HG03196 (cell line): ENCODE data around the gene SORL1.

Source experiments
- ATAC-seq: cut with Tn5 transposase; IDR thresholded peaks from one replicate; pipeline ENCODE4 v1.9.1; 2021; ENCODE audit not compliant: unreplicated experiment

Gene SORL1

GRCh38 chr11:121581607-121582006, 129.5 kb downstream of the SORL1 start:
- ATAC-seq, result no peak

GRCh38 chr11:121582296-121582695, 130.2 kb downstream of the SORL1 start:
- ATAC-seq, result no peak

- ATAC-seq, result no peak
Observed at GRCh38 chr11:121583825-121584224, 131.7 kb downstream of the SORL1 start.

- no peak for ATAC-seq
Observed at GRCh38 chr11:121586750-121587149, 134.6 kb downstream of the SORL1 start.

- ATAC-seq, result no peak
Observed at GRCh38 chr11:121587182-121587581, 135.1 kb downstream of the SORL1 start.

GRCh38 chr11:121588747-121589146, 136.6 kb downstream of the SORL1 start:
- ATAC-seq, result no peak

GRCh38 chr11:121589946-121590537, 137.9 kb downstream of the SORL1 start:
- peak; percentile 78 for ATAC-seq

GRCh38 chr11:121590772-121591404, 138.8 kb downstream of the SORL1 start:
- no peak for ATAC-seq

GRCh38 chr11:121591405-121592033, 139.4 kb downstream of the SORL1 start:
- ATAC-seq, result peak; percentile 32

GRCh38 chr11:121592708-121593107, 140.6 kb downstream of the SORL1 start:
- ATAC-seq, result no peak

GRCh38 chr11:121595717-121596161, 143.6 kb downstream of the SORL1 start:
- ATAC-seq, result no peak

- no peak for ATAC-seq
Observed at GRCh38 chr11:121596195-121597155, 144.4 kb downstream of the SORL1 start.

GRCh38 chr11:121603316-121603715, 151.2 kb downstream of the SORL1 start:
- ATAC-seq, result no peak

GRCh38 chr11:121604152-121604551, 152.0 kb downstream of the SORL1 start:
- ATAC-seq, result no peak

GRCh38 chr11:121606354-121606753, 154.2 kb downstream of the SORL1 start:
- no peak for ATAC-seq

- no peak for ATAC-seq
Observed at GRCh38 chr11:121607341-121607740, 155.2 kb downstream of the SORL1 start.

- no peak for ATAC-seq
Observed at GRCh38 chr11:121608545-121609098, 156.5 kb downstream of the SORL1 start.

- no peak for ATAC-seq
Observed at GRCh38 chr11:121610706-121611105, 158.6 kb downstream of the SORL1 start.

- no peak for ATAC-seq
Observed at GRCh38 chr11:121611242-121611641, 159.1 kb downstream of the SORL1 start.

- no peak for ATAC-seq
Observed at GRCh38 chr11:121613724-121614123, 161.6 kb downstream of the SORL1 start.
